HEK293 (cell line): ENCODE data around the gene GIMAP5.

Experiments
- CTCF ChIA-PET: fragments of 350-600 bp; formaldehyde crosslinking; extraction: SDS; loops from one replicate; lab custom pipeline; 2021; ENCODE audit warnings: antibody characterized with exemption; lab: Yijun Ruan, JAX
- POLR2A ChIA-PET: fragments of 300-600 bp; formaldehyde crosslinking; extraction: SDS; loops from one replicate; lab custom pipeline; 2020; ENCODE audit warnings: antibody characterized with exemption, inconsistent platforms; lab: Yijun Ruan, JAX
- H3K27ac ChIP-seq: fragments of 200-500 bp; sonication (Bioruptor generic); 2 replicates; pipeline ENCODE4 v1.5.1; 2014; ENCODE audit warnings: low read depth, low read length, control low read depth, inconsistent platforms; ENCODE audit errors: extremely low read depth
- H3K36me3 ChIP-seq, 2 experiments: fragments of 200-500 bp in 1 of 2; sonication (Bioruptor generic) in 1 of 2; 1 replicate in 1 of 2; 2 replicates in 1 of 2; pipeline ENCODE4 v1.5.1; 2014 to 2017; ENCODE audit warnings: inconsistent platforms in 2 of 2, low read length in 2 of 2; ENCODE audit not compliant: control insufficient read depth in 2 of 2, insufficient read depth in 1 of 2
- H3K4me1 ChIP-seq: fragments of 200-500 bp; sonication (Bioruptor generic); 2 replicates; pipeline ENCODE4 v1.5.1; 2014; ENCODE audit warnings: mild to moderate bottlenecking, low read length, inconsistent platforms; ENCODE audit not compliant: control insufficient read depth, insufficient read depth
- H3K4me3 ChIP-seq: 2 replicates; pipeline ENCODE4 v1.5.1; 2011; ENCODE audit warnings: low read depth, mild to moderate bottlenecking, control low read depth, low read length, moderate library complexity
- H3K9me3 ChIP-seq: fragments of 200-500 bp; sonication (Bioruptor generic); 2 replicates; pipeline ENCODE4 v1.5.1; 2014; ENCODE audit warnings: low read depth, low read length, inconsistent platforms; ENCODE audit not compliant: control insufficient read depth, insufficient read depth
- CTCF ChIP-seq: fragments of 450-650 bp; formaldehyde crosslinking; IDR thresholded peaks from 2 replicates; pipeline ENCODE4 v1.5.1; 2016; ENCODE audit warnings: missing biosample characterization, missing genetic modification characterization
- KLF8 ChIP-seq: fragments of 450-650 bp; formaldehyde crosslinking; IDR thresholded peaks from 2 replicates; pipeline ENCODE4 v1.5.1; 2016; ENCODE audit warnings: missing biosample characterization, missing genetic modification characterization
- OVOL3 ChIP-seq: fragments of 450-650 bp; formaldehyde crosslinking; IDR thresholded peaks from 2 replicates; pipeline ENCODE4 v1.5.1; 2016; ENCODE audit warnings: missing biosample characterization, missing genetic modification characterization
- SALL2 ChIP-seq: fragments of 450-650 bp; formaldehyde crosslinking; IDR thresholded peaks from 2 replicates; pipeline ENCODE4 v1.5.0; 2017; ENCODE audit warnings: missing biosample characterization, mild to moderate bottlenecking, missing genetic modification characterization, borderline replicate concordance
- TCF7L2 ChIP-seq: IDR thresholded peaks from 2 replicates; pipeline ENCODE4 v1.6.1; 2011; ENCODE audit warnings: low read depth, mild to moderate bottlenecking, inconsistent platforms, low read length, moderate library complexity, borderline replicate concordance
- ZBTB1 ChIP-seq: fragments of 450-650 bp; formaldehyde crosslinking; IDR thresholded peaks from 2 replicates; pipeline ENCODE4 v1.5.1; 2016; ENCODE audit warnings: missing biosample characterization, missing genetic modification characterization
- ZBTB17 ChIP-seq: fragments of 450-650 bp; formaldehyde crosslinking; IDR thresholded peaks from 2 replicates; pipeline ENCODE4 v1.5.1; 2016; ENCODE audit warnings: missing biosample characterization, missing genetic modification characterization
- ZFHX2 ChIP-seq: fragments of 450-650 bp; formaldehyde crosslinking; conservative IDR thresholded peaks from 2 replicates; pipeline ENCODE4 v1.5.1; 2016; ENCODE audit warnings: missing biosample characterization, missing genetic modification characterization
- ZFP69B ChIP-seq: fragments of 450-650 bp; formaldehyde crosslinking; IDR thresholded peaks from 2 replicates; pipeline ENCODE4 v1.5.1; 2016; ENCODE audit warnings: missing biosample characterization, missing genetic modification characterization
- ZNF148 ChIP-seq: fragments of 450-650 bp; formaldehyde crosslinking; IDR thresholded peaks from 2 replicates; pipeline ENCODE4 v1.5.0; 2017; ENCODE audit warnings: missing biosample characterization, missing genetic modification characterization, borderline replicate concordance
- ZNF155 ChIP-seq: fragments of 450-650 bp; formaldehyde crosslinking; IDR thresholded peaks from 2 replicates; pipeline ENCODE4 v1.5.1; 2016; ENCODE audit warnings: missing biosample characterization, missing genetic modification characterization
- ZNF169 ChIP-seq: fragments of 450-650 bp; formaldehyde crosslinking; IDR thresholded peaks from 2 replicates; pipeline ENCODE4 v1.5.1; 2016; ENCODE audit warnings: missing biosample characterization, missing genetic modification characterization
- ZNF23 ChIP-seq: fragments of 450-650 bp; formaldehyde crosslinking; IDR thresholded peaks from 2 replicates; pipeline ENCODE4 v1.5.1; 2016; ENCODE audit warnings: missing biosample characterization, missing genetic modification characterization, borderline replicate concordance
- ZNF239 ChIP-seq: fragments of 450-650 bp; formaldehyde crosslinking; IDR thresholded peaks from 2 replicates; pipeline ENCODE4 v1.5.1; 2016; ENCODE audit warnings: missing biosample characterization, missing genetic modification characterization
- ZNF24 ChIP-seq: fragments of 450-650 bp; formaldehyde crosslinking; IDR thresholded peaks from 2 replicates; pipeline ENCODE4 v1.5.1; 2016; ENCODE audit warnings: missing biosample characterization, missing genetic modification characterization
- ZNF426 ChIP-seq: fragments of 450-650 bp; formaldehyde crosslinking; IDR thresholded peaks from 2 replicates; pipeline ENCODE4 v1.5.1; 2017; ENCODE audit warnings: missing biosample characterization, missing genetic modification characterization, mild to moderate bottlenecking, inconsistent platforms, moderate library complexity
- ZNF544 ChIP-seq: fragments of 450-650 bp; formaldehyde crosslinking; IDR thresholded peaks from 2 replicates; pipeline ENCODE4 v1.5.0; 2017; ENCODE audit warnings: missing biosample characterization, missing genetic modification characterization
- ZNF548 ChIP-seq: fragments of 450-650 bp; formaldehyde crosslinking; IDR thresholded peaks from 2 replicates; pipeline ENCODE4 v1.5.1; 2016; ENCODE audit warnings: missing biosample characterization, missing genetic modification characterization
- ZNF571 ChIP-seq: fragments of 450-650 bp; formaldehyde crosslinking; IDR thresholded peaks from 2 replicates; pipeline ENCODE4 v1.5.0; 2017; ENCODE audit warnings: missing biosample characterization, missing genetic modification characterization
- ZNF596 ChIP-seq: fragments of 450-650 bp; IDR thresholded peaks from 2 replicates; pipeline ENCODE4 v1.5.0; 2018; ENCODE audit warnings: missing biosample characterization, mild to moderate bottlenecking, missing genetic modification characterization, moderate library complexity
- ZNF623 ChIP-seq: fragments of 450-650 bp; formaldehyde crosslinking; IDR thresholded peaks from 2 replicates; pipeline ENCODE4 v1.5.1; 2016; ENCODE audit warnings: missing biosample characterization, missing genetic modification characterization
- TF ChIP-seq, protein P1 (sequence below): fragments of 450-650 bp; formaldehyde crosslinking; IDR thresholded peaks from 2 replicates; pipeline ENCODE4 v1.5.1; 2016; ENCODE audit warnings: missing biosample characterization, missing genetic modification characterization
- TF ChIP-seq, protein P2 (sequence below): fragments of 450-650 bp; formaldehyde crosslinking; IDR thresholded peaks from 2 replicates; pipeline ENCODE4 v1.5.1; 2016; ENCODE audit warnings: missing biosample characterization, missing genetic modification characterization

GIMAP5 gene

DNA sequence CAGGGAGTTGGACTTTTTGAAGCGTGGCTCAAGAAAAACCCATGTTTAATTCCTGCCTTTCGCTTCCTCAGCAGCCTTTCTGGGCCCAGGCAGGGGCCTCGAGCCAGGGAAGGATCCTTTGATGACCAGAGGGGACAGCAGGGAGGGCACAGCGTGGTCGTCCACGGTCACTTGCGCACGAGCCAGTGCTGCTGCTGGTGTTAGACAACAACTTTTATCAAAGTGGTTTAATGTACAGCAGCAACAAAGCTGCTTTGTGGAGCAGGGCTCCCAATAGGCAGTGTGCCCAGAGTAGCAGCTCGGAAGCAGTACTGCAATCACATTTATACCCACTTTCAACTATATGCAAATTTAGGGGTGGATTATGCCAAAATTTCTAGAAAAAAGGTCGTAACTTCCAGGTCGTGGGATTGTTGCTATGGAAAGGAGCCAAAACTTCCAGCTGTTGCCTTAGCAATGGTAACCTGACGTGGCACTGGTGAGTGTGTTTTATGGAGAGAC lies 14.7 kb upstream of the GIMAP5 start:
- Histone ChIP-seq H3K4me3 (no peak overlapping the region), H3K9me3 (no peaks in the 10 kb centered on the region), H3K36me3 (no peaks in the 10 kb centered on the region), H3K27ac (no peak overlapping the region), H3K4me1 (no peaks in the 10 kb centered on the region)
- CTCF ChIA-PET = no interaction called here
- POLR2A ChIA-PET = no interaction called here
- no peak for TF ChIP-seq ZNF169 (tag by site-specific recombination)
- no peak for TF ChIP-seq ZNF24 (tag by site-specific recombination)
- no peak for TF ChIP-seq ZNF544 (tag by site-specific recombination)
- no peak for TF ChIP-seq ZNF148 (tag by site-specific recombination)
- TF ChIP-seq, all 188 proteins: peak for 0

- no peaks in the 10 kb centered on the region for H3K36me3 ChIP-seq
- H3K4me3 ChIP-seq = no peak overlapping the region
- TF ChIP-seq ZNF596 (tag by site-specific recombination) (no peak), TCF7L2 (no peak), ZBTB17 (tag by site-specific recombination) (no peak), CTCF (tag by site-specific recombination) (no peak), OVOL3 (tag by site-specific recombination) (no peak), ZNF239 (tag by site-specific recombination) (no peak), ZNF548 (tag by site-specific recombination) (no peak)
- TF ChIP-seq, protein P1, sequence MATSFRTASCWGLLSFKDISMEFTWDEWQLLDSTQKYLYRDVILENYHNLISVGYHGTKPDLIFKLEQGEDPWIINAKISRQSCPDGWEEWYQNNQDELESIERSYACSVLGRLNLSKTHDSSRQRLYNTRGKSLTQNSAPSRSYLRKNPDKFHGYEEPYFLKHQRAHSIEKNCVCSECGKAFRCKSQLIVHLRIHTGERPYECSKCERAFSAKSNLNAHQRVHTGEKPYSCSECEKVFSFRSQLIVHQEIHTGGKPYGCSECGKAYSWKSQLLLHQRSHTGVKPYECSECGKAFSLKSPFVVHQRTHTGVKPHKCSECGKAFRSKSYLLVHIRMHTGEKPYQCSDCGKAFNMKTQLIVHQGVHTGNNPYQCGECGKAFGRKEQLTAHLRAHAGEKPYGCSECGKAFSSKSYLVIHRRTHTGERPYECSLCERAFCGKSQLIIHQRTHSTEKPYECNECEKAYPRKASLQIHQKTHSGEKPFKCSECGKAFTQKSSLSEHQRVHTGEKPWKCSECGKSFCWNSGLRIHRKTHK = no peak
- no peaks in the 10 kb centered on the region for H3K9me3 ChIP-seq
- ChIA-PET CTCF (interaction anchor here (0.6 kb wide), 2 partner anchors 33 to 118 kb away, joined by 3 to 4 read pairs; no protein-coding TSS in a partner anchor), POLR2A (no interaction called here)
- H3K4me1 ChIP-seq = no peaks in the 10 kb centered on the region
- H3K27ac ChIP-seq = no peak overlapping the region
These were observed 13.8 kb upstream of the GIMAP5 start for GRCh38 chr7:150723467-150723866.

- no peak overlapping the region for H3K27ac ChIP-seq
- no peak overlapping the region for H3K4me3 ChIP-seq
- no peaks in the 10 kb centered on the region for H3K4me1 ChIP-seq
- no peaks in the 10 kb centered on the region for H3K9me3 ChIP-seq
- no peaks in the 10 kb centered on the region for H3K36me3 ChIP-seq
- TF ChIP-seq, protein P2, sequence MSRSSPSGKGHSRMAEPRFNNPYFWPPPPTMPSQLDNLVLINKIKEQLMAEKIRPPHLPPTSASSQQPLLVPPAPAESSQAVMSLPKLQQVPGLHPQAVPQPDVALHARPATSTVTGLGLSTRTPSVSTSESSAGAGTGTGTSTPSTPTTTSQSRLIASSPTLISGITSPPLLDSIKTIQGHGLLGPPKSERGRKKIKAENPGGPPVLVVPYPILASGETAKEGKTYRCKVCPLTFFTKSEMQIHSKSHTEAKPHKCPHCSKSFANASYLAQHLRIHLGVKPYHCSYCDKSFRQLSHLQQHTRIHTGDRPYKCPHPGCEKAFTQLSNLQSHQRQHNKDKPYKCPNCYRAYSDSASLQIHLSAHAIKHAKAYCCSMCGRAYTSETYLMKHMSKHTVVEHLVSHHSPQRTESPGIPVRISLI = no peak
- TF ChIP-seq ZFP69B (tag by site-specific recombination) = no peak
- no peak for TF ChIP-seq ZNF571 (tag by site-specific recombination)
- TF ChIP-seq ZBTB1 = no peak
- TF ChIP-seq KLF8 = no peak
- no peak for TF ChIP-seq ZNF23 (tag by site-specific recombination)
- no peak for TF ChIP-seq ZFHX2 (tag by site-specific recombination)
- no peak for TF ChIP-seq ZNF426
- TF ChIP-seq SALL2 = no peak
- no peak for TF ChIP-seq ZNF155 (tag by site-specific recombination)
- TF ChIP-seq ZNF623 (tag by site-specific recombination) = no peak
- TF ChIP-seq, all 188 proteins: peak for 0
- ChIA-PET POLR2A (no interaction called here), CTCF (interaction anchor here (0.6 to 0.7 kb wide), 2 partner anchors 19 to 117 kb away, joined by 3 to 4 read pairs; no protein-coding TSS in a partner anchor)
These were observed 9.8 kb upstream of the GIMAP5 start for GRCh38 chr7:150727381-150727780.
